ENCODE measurements around the gene HECA.
"Not testable (repeated sequence)": the region's sequence is repeated elsewhere in the genome, so short reads cannot be mapped to it uniquely, and the experiment has no call there.

DNA sequence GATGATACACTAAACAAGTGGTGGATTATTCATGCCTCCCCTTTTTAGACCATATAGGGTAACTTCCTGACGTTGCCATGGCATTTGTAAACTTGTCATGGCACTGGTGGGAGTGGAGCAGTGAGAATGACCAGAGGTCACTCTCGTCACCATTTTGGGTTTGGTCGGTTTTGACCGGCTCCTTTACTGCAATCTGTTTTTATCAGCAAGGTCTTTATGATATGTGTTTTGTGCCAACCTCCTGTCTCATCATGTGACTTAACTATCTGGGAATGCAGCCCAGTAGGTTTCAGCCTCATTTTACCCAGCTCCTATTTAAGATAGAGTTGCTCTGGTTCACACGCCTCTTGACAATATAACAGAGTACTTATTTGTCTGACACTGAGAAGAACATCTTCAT, 22.2 kb downstream of the HECA start:
- TF ChIP-seq ESRRA, POLR2AphosphoS5 (IDR thresholded peaks at IDR 0.05; ENCODE audit: low read length): not testable (repeated sequence)
